Mesendoderm (in vitro differentiated cells): Measurements from ENCODE around the gene ZNHIT1. TPM values are rescaled to one million over a fixed set of nuclear protein-coding genes. Genes with fewer than 3 reads are reported as not detected.

Experiments
- DNase-seq: peaks from one replicate; pipeline ENCODE4 v3.0.0; 2013
- H2AK5ac ChIP-seq: 2 replicates; pipeline ENCODE4 v1.6.1; 2013; ENCODE audit warnings: low read length, inconsistent platforms
- H2BK120ac ChIP-seq: 2 replicates; pipeline ENCODE4 v1.6.1; 2013; ENCODE audit warnings: low read depth, mild to moderate bottlenecking, low read length, moderate library complexity, mixed read lengths
- H2BK15ac ChIP-seq: replicated peaks from 2 replicates; pipeline ENCODE4 v1.6.1; 2013; ENCODE audit warnings: low read depth, mild to moderate bottlenecking, moderate library complexity
- H2BK5ac ChIP-seq: 2 replicates; pipeline ENCODE4 v1.6.1; 2013; ENCODE audit warnings: low read length, inconsistent platforms
- H3K18ac ChIP-seq: 2 replicates; pipeline ENCODE4 v1.6.1; 2013; ENCODE audit warnings: mild to moderate bottlenecking, low read length, mixed read lengths
- H3K23ac ChIP-seq: one replicate; pipeline ENCODE4 v1.6.1; 2013; ENCODE audit warnings: low read length
- H3K27ac ChIP-seq: 2 replicates; pipeline ENCODE4 v1.5.1; 2013; ENCODE audit warnings: low read depth, mild to moderate bottlenecking, inconsistent platforms, low read length, moderate library complexity
- H3K27me3 ChIP-seq: 2 replicates; pipeline ENCODE4 v1.6.1; 2013; ENCODE audit warnings: low read length, control low read depth, mild to moderate bottlenecking, inconsistent platforms; ENCODE audit not compliant: insufficient read depth, poor library complexity
- H3K36me3 ChIP-seq: 2 replicates; pipeline ENCODE4 v1.6.1; 2013; ENCODE audit warnings: low read length, inconsistent platforms; ENCODE audit not compliant: control insufficient read depth, insufficient read depth
- H3K4ac ChIP-seq: one replicate; pipeline ENCODE4 v1.6.1; 2013; ENCODE audit warnings: low read depth, mild to moderate bottlenecking, low read length, moderate library complexity
- H3K4me1 ChIP-seq: 2 replicates; pipeline ENCODE4 v1.6.1; 2013; ENCODE audit warnings: low read depth, low read length, inconsistent platforms; ENCODE audit not compliant: control insufficient read depth
- H3K4me2 ChIP-seq: 2 replicates; pipeline ENCODE4 v1.6.1; 2013; ENCODE audit warnings: low read length
- H3K4me3 ChIP-seq: 2 replicates; pipeline ENCODE4 v1.5.1; 2013; ENCODE audit warnings: mild to moderate bottlenecking, low read length
- H3K56ac ChIP-seq: one replicate; pipeline ENCODE4 v1.6.1; 2013; ENCODE audit warnings: low read length
- H3K79me1 ChIP-seq: 2 replicates; pipeline ENCODE4 v1.6.1; 2013; ENCODE audit warnings: low read length, inconsistent platforms
- H3K79me2 ChIP-seq: 2 replicates; pipeline ENCODE4 v1.6.1; 2013; ENCODE audit warnings: mild to moderate bottlenecking, low read length; ENCODE audit not compliant: control insufficient read depth, insufficient read depth
- H3K9ac ChIP-seq: 2 replicates; pipeline ENCODE4 v1.6.1; 2013; ENCODE audit warnings: low read length, inconsistent platforms
- H4K5ac ChIP-seq: one replicate; pipeline ENCODE4 v1.6.1; 2013; ENCODE audit warnings: low read length
- H4K8ac ChIP-seq: one replicate; pipeline ENCODE4 v1.6.1; 2013; ENCODE audit warnings: low read depth, mild to moderate bottlenecking, control low read depth, low read length, moderate library complexity
- WGBS: extraction: QIAGEN DNeasy Blood & Tissue Kit; methylation state at CpG from one replicate; pipeline ENCODE4 v1.1.7; 2013; ENCODE audit warnings: low lambda C conversion rate, missing lambda C conversion rate; ENCODE audit not compliant: insufficient coverage; ENCODE audit errors: extremely low coverage; 5-methylcytosine and 5-hydroxymethylcytosine counted together
- polyA plus RNA-seq, 2 experiments: library from polyadenylated mRNA; stranded (reverse); fragments of 200-250 nt; gene quantifications; one replicate each; pipeline ENCODE4 v1.2.3, GENCODE V29; 2013

ZNHIT1 gene
- 48.7 TPM for polyA plus RNA-seq (2013, experiment 1 of 2)
- 50.9 TPM for polyA plus RNA-seq (2013, experiment 2 of 2)

DNA sequence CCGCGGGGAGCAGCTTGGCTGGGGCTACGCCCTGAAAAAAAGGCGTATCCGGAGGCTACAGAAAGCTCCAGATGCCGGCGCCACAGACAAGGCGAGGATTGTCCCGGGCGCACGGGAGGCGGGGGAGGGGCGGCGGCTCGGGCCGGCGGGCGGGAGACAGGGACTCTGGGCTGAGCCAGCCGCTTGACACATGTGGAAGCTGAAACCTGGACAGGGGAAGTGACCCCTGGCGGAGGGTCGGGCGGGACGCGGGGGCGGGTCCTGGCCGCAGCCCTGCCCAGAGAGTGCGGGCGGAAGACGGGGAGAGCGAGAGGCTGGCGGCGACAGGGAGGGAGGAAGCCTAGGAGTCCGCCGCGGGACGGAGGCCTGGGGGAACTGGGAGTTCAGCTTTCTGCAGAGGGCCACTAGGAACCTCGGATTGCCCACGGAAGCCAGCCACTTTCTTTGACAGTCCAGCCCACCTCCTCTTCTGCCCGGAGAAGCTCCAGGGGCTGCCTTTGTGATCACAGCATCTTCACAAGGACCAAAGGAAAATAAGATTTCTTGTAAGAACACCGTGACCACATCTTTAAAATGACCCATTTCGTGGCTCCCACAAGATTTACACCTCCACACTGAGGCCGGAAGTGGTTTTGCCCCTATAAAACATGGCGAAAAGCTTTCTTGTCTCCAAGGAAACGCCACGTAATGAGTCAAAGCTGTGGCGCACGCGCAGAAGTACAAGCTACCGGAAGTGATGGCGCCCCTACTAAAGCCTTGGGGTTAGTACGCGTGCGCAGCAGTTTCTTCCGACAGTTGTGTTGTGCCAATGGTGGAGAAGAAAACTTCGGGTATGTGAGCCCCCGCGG lies at the start of gene ZNHIT1, which contains the start of gene PLOD3:
Gene ZNHIT1, plus strand, starts transcription at position 778 of the 848 bp plus-strand sequence. Its CDS starts 31 bp downstream, at position 809.
Gene PLOD3, minus strand, starts transcription at position 194 of the 848 bp plus-strand sequence. CDS start 307 bp downstream, outside the sequence.
- Histone ChIP-seq H4K5ac (no peak within 1 kb of the TSS), H3K4me3 (peak within 1 kb of the TSS; percentile 74), H3K79me1 (peaks cover 12% of the 10 kb centered on the region), H3K4ac (peak within 1 kb of the TSS; percentile 60), H2BK15ac (no peak within 1 kb of the TSS), H2AK5ac (no peak within 1 kb of the TSS), H3K9ac (peak within 1 kb of the TSS; percentile 86), H3K4me2 (peak within 1 kb of the TSS; percentile 97), H2BK5ac (peak within 1 kb of the TSS; percentile 70), H2BK120ac (no peak within 1 kb of the TSS), H3K23ac (no peak within 1 kb of the TSS), H3K79me2 (peaks cover 5% of the 10 kb centered on the region), H3K27me3 (no peaks in the 10 kb centered on the region), H3K4me1 (no peaks in the 10 kb centered on the region), H4K8ac (no peak within 1 kb of the TSS), H3K36me3 (no peaks in the 10 kb centered on the region), H3K56ac (peak within 1 kb of the TSS; percentile 92), H3K27ac (peak within 1 kb of the TSS; percentile 72), H3K18ac (peak within 1 kb of the TSS; percentile 42)
- peak; percentile 99 for DNase-seq
- WGBS = no CpG with 5 or more reads among the region's 57 CpGs

DNA sequence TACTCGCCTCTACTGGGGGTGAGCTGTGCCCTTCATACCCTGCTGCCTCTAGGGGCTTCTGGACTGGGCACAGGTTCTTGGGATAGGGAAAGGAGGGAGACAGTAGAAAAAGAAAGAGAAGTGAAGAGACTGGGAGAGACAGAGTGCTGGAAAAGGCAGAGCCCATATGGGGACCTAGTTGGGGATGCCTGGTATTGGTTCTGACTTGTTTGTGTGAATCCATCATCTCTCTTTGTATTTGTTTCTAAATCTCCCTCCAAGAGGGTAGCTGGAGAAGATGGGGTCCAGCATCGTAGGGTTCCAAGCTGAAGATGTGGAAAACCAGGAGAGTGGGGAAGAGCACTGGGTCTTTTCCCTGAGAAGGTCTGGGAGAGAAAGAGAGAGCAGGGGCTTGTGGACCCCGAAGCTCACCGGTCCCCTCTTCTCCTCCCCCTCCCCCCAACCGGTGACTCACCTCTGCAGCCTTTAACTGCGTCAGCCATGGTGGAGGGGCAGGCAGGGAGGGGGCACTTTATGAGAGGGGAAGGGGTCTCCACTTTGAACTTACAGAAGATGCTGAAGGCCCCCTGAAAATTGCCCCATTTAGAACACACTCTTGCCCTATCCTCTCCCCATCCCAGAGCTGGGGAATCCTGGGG lies 49.4 kb upstream of the ZNHIT1 start:
- Histone ChIP-seq H4K5ac (no peak overlapping the region), H3K27me3 (peaks cover 49% of the 10 kb centered on the region), H3K18ac (no peak overlapping the region), H2BK5ac (no peak overlapping the region), H3K79me2 (no peaks in the 10 kb centered on the region), H2BK120ac (no peak overlapping the region), H3K56ac (no peak overlapping the region), H2AK5ac (no peak overlapping the region), H2BK15ac (no peak overlapping the region), H3K9ac (no peak overlapping the region), H3K4me2 (no peak overlapping the region), H3K4me1 (peaks cover 4% of the 10 kb centered on the region), H3K23ac (no peak overlapping the region), H3K79me1 (no peaks in the 10 kb centered on the region), H3K36me3 (no peaks in the 10 kb centered on the region), H3K4ac (no peak overlapping the region), H3K4me3 (no peak overlapping the region), H3K27ac (no peak overlapping the region), H4K8ac (no peak overlapping the region)
- no CpG with 5 or more reads among the region's 6 CpGs for WGBS
- peak; percentile 19 for DNase-seq

DNA sequence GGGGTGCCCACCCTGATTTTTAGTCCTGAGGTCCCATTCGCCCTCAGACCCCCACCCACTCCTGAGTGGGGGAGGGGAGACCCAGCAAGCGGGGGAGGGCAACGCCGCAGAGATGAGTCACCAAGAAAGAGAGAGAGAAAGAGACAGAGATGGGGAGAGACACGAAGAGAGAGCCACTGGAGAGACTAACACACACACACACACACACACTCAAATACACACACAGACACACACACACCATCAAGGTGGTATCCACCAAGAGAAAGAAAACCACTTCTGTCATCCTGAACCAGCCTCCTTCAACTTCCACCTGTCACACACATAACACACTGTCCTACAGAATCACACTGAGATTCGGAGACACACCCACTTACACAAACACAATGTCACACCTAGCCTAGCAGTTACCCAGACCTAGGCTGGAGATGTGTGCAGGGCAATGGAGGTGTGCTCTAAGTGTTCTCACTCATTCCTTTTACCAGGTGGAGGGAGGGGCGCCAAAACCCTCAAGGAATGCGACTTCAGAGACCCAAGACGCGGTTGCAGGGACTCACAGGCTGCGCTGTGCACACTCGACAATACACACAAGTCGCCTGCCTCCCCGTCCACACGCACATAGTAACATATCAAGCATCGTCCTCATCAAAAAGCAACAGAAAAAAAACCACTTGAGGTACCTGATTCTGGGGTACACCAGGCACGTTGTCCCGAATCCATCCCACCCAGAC lies 48.7 kb upstream of the ZNHIT1 start:
- Histone ChIP-seq H3K56ac (peak overlapping the region; percentile 28), H3K27me3 (peaks cover 49% of the 10 kb centered on the region), H2AK5ac (no peak overlapping the region), H2BK5ac (no peak overlapping the region), H4K8ac (no peak overlapping the region), H4K5ac (no peak overlapping the region), H3K4me2 (no peak overlapping the region), H3K4me1 (peaks cover 4% of the 10 kb centered on the region), H3K27ac (no peak overlapping the region), H3K4ac (no peak overlapping the region), H2BK15ac (no peak overlapping the region), H3K36me3 (no peaks in the 10 kb centered on the region), H3K4me3 (no peak overlapping the region), H3K18ac (no peak overlapping the region), H2BK120ac (no peak overlapping the region), H3K23ac (no peak overlapping the region), H3K9ac (no peak overlapping the region), H3K79me2 (no peaks in the 10 kb centered on the region), H3K79me1 (no peaks in the 10 kb centered on the region)
- DNase-seq = peak; percentile 20
- WGBS = no CpG with 5 or more reads among the region's 18 CpGs

DNA sequence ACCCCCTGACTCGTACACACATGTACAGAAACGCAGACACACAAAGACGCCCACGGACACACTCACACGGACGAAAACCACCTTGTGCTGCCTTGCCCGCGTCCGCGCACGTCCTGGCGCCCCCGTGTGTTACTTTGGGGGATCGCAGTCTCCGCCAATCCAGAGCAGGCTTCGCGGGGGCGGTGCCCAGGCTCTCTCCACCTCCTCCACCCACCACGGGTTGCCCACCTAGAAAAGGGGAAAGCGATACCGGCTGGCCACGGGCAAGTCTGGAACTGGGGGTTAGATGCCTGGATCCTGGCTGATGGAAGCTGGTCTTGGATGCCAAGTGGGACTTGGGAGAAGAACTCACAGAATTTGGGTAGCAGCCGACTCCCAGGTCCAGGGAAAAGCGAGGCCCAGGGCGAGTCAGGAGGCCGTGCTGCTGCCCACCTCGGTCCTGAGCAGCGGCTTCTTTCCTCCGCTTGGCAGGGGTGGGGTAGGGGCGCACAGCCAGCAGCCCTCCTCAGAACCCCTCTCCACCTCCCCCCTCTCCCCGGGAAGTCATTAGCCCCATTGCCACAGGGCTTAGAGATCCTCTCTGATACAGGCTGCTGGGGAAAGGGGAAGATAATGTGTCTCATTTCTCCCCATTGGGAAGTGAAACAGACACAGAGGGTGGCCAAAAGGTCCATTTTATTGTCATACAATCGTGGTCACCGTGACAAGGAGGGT lies 48.0 kb upstream of the ZNHIT1 start:
- H3K27ac ChIP-seq = no peak overlapping the region
- no peak overlapping the region for H3K4ac ChIP-seq
- WGBS = no CpG with 5 or more reads among the region's 33 CpGs
- no peak overlapping the region for H3K9ac ChIP-seq
- no peak overlapping the region for H3K4me3 ChIP-seq
- DNase-seq = peak; percentile 51
- peak overlapping the region; percentile 28 for H3K56ac ChIP-seq
- H3K4me2 ChIP-seq = no peak overlapping the region
- H3K36me3 ChIP-seq = no peaks in the 10 kb centered on the region
- peaks cover 44% of the 10 kb centered on the region for H3K27me3 ChIP-seq
- H2BK5ac ChIP-seq = no peak overlapping the region
- no peak overlapping the region for H2BK15ac ChIP-seq
- no peak overlapping the region for H4K8ac ChIP-seq
- no peak overlapping the region for H4K5ac ChIP-seq
- no peaks in the 10 kb centered on the region for H3K79me1 ChIP-seq
- H3K79me2 ChIP-seq = no peaks in the 10 kb centered on the region
- no peak overlapping the region for H2BK120ac ChIP-seq
- peaks cover 4% of the 10 kb centered on the region for H3K4me1 ChIP-seq
- H2AK5ac ChIP-seq = no peak overlapping the region
- H3K18ac ChIP-seq = no peak overlapping the region
- no peak overlapping the region for H3K23ac ChIP-seq

DNA sequence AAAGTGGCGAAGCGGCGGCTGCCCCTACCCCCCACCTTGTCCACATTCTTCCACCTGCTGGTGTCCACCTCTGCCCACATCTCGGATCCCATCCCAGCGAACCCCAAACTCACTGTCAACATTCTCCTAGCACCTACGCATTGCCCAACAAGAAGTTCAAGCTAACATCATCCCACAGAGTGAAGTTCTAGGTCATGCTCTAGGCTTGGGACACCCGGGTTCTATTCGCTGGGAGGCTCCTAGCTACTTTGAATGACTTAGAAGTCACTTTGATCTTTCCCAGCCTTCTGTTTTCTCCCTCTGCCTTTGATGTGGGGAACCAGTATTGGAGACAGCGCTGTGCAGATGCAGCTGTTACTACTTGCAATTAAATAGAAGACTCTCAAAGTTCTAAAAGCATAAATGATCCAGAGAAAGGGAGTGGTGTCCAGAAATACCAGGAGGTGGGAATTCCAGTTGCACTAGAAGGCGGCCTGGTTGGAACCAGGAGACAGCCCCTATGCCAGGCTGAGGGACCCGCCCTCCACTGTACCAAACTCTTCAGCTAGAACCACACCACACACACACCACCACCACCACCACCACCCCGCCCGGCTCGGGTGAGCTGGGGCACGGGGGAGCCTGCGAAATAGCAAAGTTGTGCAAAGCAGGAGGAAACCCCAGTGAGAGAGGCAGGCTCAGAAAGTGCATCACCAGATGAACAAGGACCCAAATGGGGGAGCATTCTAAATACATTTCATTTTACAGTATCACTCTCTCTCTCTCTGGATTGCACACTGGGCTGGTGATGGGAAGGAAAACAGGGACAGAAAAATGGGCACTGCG lies 47.1 kb upstream of the ZNHIT1 start:
- peaks cover 49% of the 10 kb centered on the region for H3K27me3 ChIP-seq
- no peaks in the 10 kb centered on the region for H3K36me3 ChIP-seq
- H2BK5ac ChIP-seq = no peak overlapping the region
- no peak overlapping the region for H4K5ac ChIP-seq
- H3K4me3 ChIP-seq = no peak overlapping the region
- DNase-seq = peak; percentile 1
- H3K9ac ChIP-seq = no peak overlapping the region
- no peaks in the 10 kb centered on the region for H3K79me1 ChIP-seq
- H3K4me1 ChIP-seq = peaks cover 4% of the 10 kb centered on the region
- H2BK120ac ChIP-seq = no peak overlapping the region
- H3K18ac ChIP-seq = no peak overlapping the region
- no peak overlapping the region for H3K56ac ChIP-seq
- no peak overlapping the region for H3K27ac ChIP-seq
- no peak overlapping the region for H4K8ac ChIP-seq
- H3K23ac ChIP-seq = no peak overlapping the region
- no CpG with 5 or more reads among the region's 17 CpGs for WGBS
- no peak overlapping the region for H3K4me2 ChIP-seq
- H2BK15ac ChIP-seq = no peak overlapping the region
- H2AK5ac ChIP-seq = no peak overlapping the region
- H3K4ac ChIP-seq = no peak overlapping the region
- no peaks in the 10 kb centered on the region for H3K79me2 ChIP-seq
